GM12878 (cell line): ENCODE measurements around the gene CARD10. TPM values are rescaled to one million over a fixed set of nuclear protein-coding genes. Genes with fewer than 3 reads are reported as not detected.

Source experiments
- ATAC-seq: fragments of 200-7000 bp; cut with Tn5 transposase; 3 replicates; pipeline ENCODE4 v1.9.1; 2020; ENCODE audit warnings: mild to moderate bottlenecking, moderate library complexity
- BruUV-seq: library from RNA; stranded (reverse); fragments of 400-500 nt; replicated peaks from 2 replicates; lab custom pipeline; 2021; lab: Mats Ljungman, UMichigan
- CTCF ChIA-PET: fragments of 300-600 bp; sonication (Branson Sonifier 250); formaldehyde crosslinking; extraction: SDS; loops from one replicate; lab custom pipeline; 2021; ENCODE audit warnings: inconsistent platforms; lab: Yijun Ruan, JAX
- POLR2A ChIA-PET: fragments of 350-600 bp; formaldehyde crosslinking; extraction: SDS; loops from one replicate; lab custom pipeline; 2021; ENCODE audit warnings: inconsistent platforms; lab: Charles Lee
- RAD21 ChIA-PET: fragments of 300-600 bp; sonication (Branson Sonifier 250); formaldehyde crosslinking; loops from one replicate; lab custom pipeline; 2023; ENCODE audit warnings: antibody characterized with exemption; ENCODE audit not compliant: unreplicated experiment; lab: Charles Lee
- SMC1A ChIA-PET: fragments of 300-600 bp; sonication (Branson Sonifier 250); formaldehyde crosslinking; loops from one replicate; lab custom pipeline; 2023; ENCODE audit not compliant: unreplicated experiment, uncharacterized antibody; lab: Charles Lee
- DNase-seq: peaks from one replicate; pipeline ENCODE4 v3.0.0-alpha.2; 2011; ENCODE audit warnings: low read depth, low spot score
- FAIRE-seq: peaks from 3 replicates; lab custom pipeline; 2011; peaks lifted over from hg19 to GRCh38; lab: Jason Lieb, UNC
- H2AFZ ChIP-seq: 2 replicates; pipeline ENCODE4 v1.6.0; 2011; ENCODE audit warnings: low read depth, low read length, control low read depth; ENCODE audit not compliant: control insufficient read depth
- H3K27ac ChIP-seq: 2 replicates; pipeline ENCODE4 v1.5.1; 2011; ENCODE audit warnings: control low read depth; ENCODE audit not compliant: control insufficient read depth, insufficient read depth
- H3K27me3 ChIP-seq, 2 experiments: replicated peaks in 1 of 2; 2 replicates each; pipeline versions ENCODE4 v1.6.0 to v1.6.1; 2011; ENCODE audit warnings: low read length in 1 of 2; ENCODE audit not compliant: control insufficient read depth in 2 of 2, insufficient read depth in 2 of 2
- H3K36me3 ChIP-seq, 2 experiments: 2 replicates each; pipeline ENCODE4 v1.5.1; 2011; ENCODE audit warnings: low read length in 1 of 2; ENCODE audit not compliant: control insufficient read depth in 2 of 2, insufficient read depth in 2 of 2
- H3K4me1 ChIP-seq: 2 replicates; pipeline ENCODE4 v1.6.1; 2011; ENCODE audit warnings: mild to moderate bottlenecking, low read length, moderate library complexity, mixed read lengths; ENCODE audit not compliant: control insufficient read depth, insufficient read depth
- H3K4me2 ChIP-seq: 2 replicates; pipeline ENCODE4 v1.6.0; 2011; ENCODE audit warnings: control low read depth; ENCODE audit not compliant: control insufficient read depth, insufficient read depth
- H3K4me3 ChIP-seq: fragments of 200-600 bp; sonication (generic); 2 replicates; pipeline ENCODE4 v1.5.1; 2016
- H3K79me2 ChIP-seq: 2 replicates; pipeline ENCODE4 v1.6.0; 2011; ENCODE audit warnings: low read length; ENCODE audit not compliant: control insufficient read depth, insufficient read depth
- H3K9ac ChIP-seq: 2 replicates; pipeline ENCODE4 v1.8.0; 2011; ENCODE audit warnings: low read length, control low read depth, mixed read lengths; ENCODE audit not compliant: control insufficient read depth, insufficient read depth
- H3K9me3 ChIP-seq: replicated peaks from 3 replicates; pipeline ENCODE4 v1.5.1; 2011; ENCODE audit warnings: mild to moderate bottlenecking, low read length; ENCODE audit not compliant: control insufficient read depth, insufficient read depth
- H4K20me1 ChIP-seq: 2 replicates; pipeline ENCODE4 v1.6.0; 2011; ENCODE audit not compliant: control insufficient read depth, insufficient read depth
- BCLAF1 ChIP-seq: fragments of 450-650 bp; IDR thresholded peaks from 2 replicates; pipeline ENCODE4 v1.6.1; 2017; ENCODE audit warnings: antibody characterized with exemption, mild to moderate bottlenecking, moderate library complexity
- CEBPB ChIP-seq, 2 experiments: fragments of 150-350 bp in 1 of 2; IDR thresholded peaks; 2 replicates each; pipeline ENCODE4 v1.6.1; 2012 to 2014; ENCODE audit warnings: low read depth in 2 of 2, low read length in 2 of 2, borderline replicate concordance in 1 of 2, inconsistent platforms in 1 of 2
- FOXK2 ChIP-seq: fragments of 450-650 bp; IDR thresholded peaks from 2 replicates; pipeline ENCODE4 v1.6.1; 2017; ENCODE audit warnings: mild to moderate bottlenecking, moderate library complexity
- RAD21 ChIP-seq: IDR thresholded peaks from 2 replicates; pipeline ENCODE4 v1.6.1; 2011; ENCODE audit warnings: mild to moderate bottlenecking, low read depth, low read length, moderate library complexity; ENCODE audit not compliant: insufficient read depth
- SIN3A ChIP-seq: IDR thresholded peaks from 2 replicates; pipeline ENCODE4 v1.6.1; 2012; ENCODE audit warnings: low read depth, low read length, improper control_type of control experiment
- ZSCAN29 ChIP-seq: fragments of 450-650 bp; IDR thresholded peaks from 2 replicates; pipeline ENCODE4 v1.6.1; 2017; ENCODE audit warnings: mild to moderate bottlenecking, moderate library complexity
- WGBS: methylation state at CpG from one replicate; pipeline ENCODE4 v1.1.6; 2016; ENCODE audit warnings: low lambda C conversion rate; ENCODE audit not compliant: insufficient replicate concordance, insufficient coverage; ENCODE audit errors: missing lambda C conversion rate; 5-methylcytosine and 5-hydroxymethylcytosine counted together
- in situ Hi-C: fragments of 300-500 bp; cut with MboI; formaldehyde crosslinking; loops from 9 replicates; pipeline ENCODE4 v1.14.3; 2018; ENCODE audit warnings: mixed read lengths
- intact Hi-C: fragments of 100-400 bp; cut with micrococcal nuclease; formaldehyde crosslinking; loops from one replicate; pipeline ENCODE4 v1.14.2; 2022; ENCODE audit not compliant: unreplicated experiment
- polyA plus RNA-seq, 11 experiments: library from polyadenylated mRNA; depleted of rRNA in 4 of 11; unstranded in 6 of 11; stranded (reverse) in 5 of 11; fragments of >200 nt; fragmentation: Nextera tagmentation in 4 of 11; fragmentation: Illumina TruSeq in 1 of 11; extraction: Ambion mirVana in 4 of 11; extraction: Trizol in 1 of 11; gene quantifications; 1 replicate in 1 of 11; 2 replicates in 10 of 11; pipeline versions ENCODE4 v1.2.1 to v1.2.3, GENCODE V29; 2011 to 2016; ENCODE audit warnings: inconsistent platforms in 2 of 11, missing spikeins in 2 of 11, low read depth in 1 of 11
- total RNA-seq, 4 experiments: library from RNA; depleted of rRNA in 3 of 4; stranded (reverse); fragments of >200 nt in 3 of 4; fragmentation: Illumina TruSeq in 1 of 4; extraction: Trizol in 1 of 4; gene quantifications; 2 replicates each; pipeline versions ENCODE4 v1.2.1 to v1.2.3, GENCODE V29; 2013 to 2021

The CARD10 gene
- total and polyA plus RNA-seq, 10 of the 15 experiments (the other 5 are each of a cell fraction or from before 2014, with no cell fraction given) = 0.08 to 0.10 (median 0.10) TPM; not detected in 7

GRCh38 chr22:37507731-37508130 is 11.5 kb downstream of the CARD10 start:
- no peak for TF ChIP-seq RAD21
- TF ChIP-seq BCLAF1 = no peak
- TF ChIP-seq SIN3A = no peak
- TF ChIP-seq ZSCAN29 = no peak
- no peak for TF ChIP-seq CEBPB (IDR thresholded peaks at IDR 0.05; ENCODE audit: borderline replicate concordance in 1 of 2, low read depth in 2 of 2, low read length in 2 of 2)
- no peak for TF ChIP-seq FOXK2
- WGBS = 36% methylated on average over 10 of the region's 10 CpGs
- ATAC-seq = no peak
- in situ Hi-C loops = no loop called here
- Histone ChIP-seq H3K4me2 (no peak overlapping the region), H3K27me3 (no peaks in the 10 kb centered on the region), H3K4me1 (no peaks in the 10 kb centered on the region), H3K9ac (no peak overlapping the region), H2AFZ (no peak overlapping the region), H3K79me2 (no peaks in the 10 kb centered on the region), H3K9me3 (no peaks in the 10 kb centered on the region), H3K27ac (no peak overlapping the region), H3K4me3 (no peak overlapping the region), H4K20me1 (no peaks in the 10 kb centered on the region), H3K36me3 (no peaks in the 10 kb centered on the region)
- POLR2A ChIA-PET = no interaction called here
- no TSS peak for BruUV-seq
- RAD21 ChIA-PET = no interaction called here
- FAIRE-seq = no peak
- intact Hi-C loops = no loop called here
- CTCF ChIA-PET = interaction anchor here (0.7 kb wide), 1 partner anchor 59 kb away, joined by 3 read pairs; no protein-coding TSS in a partner anchor
- DNase-seq = no peak
- SMC1A ChIA-PET = no interaction called here
